ENCODE measurements around the gene REXO1. TPM values are rescaled to one million over a fixed set of nuclear protein-coding genes. Genes with fewer than 3 reads are reported as not detected.

The REXO1 gene
- total and polyA plus RNA-seq, 2 donors (not counting 1 experiment from before 2014, with no cell fraction given) = 72.6 to 898 TPM

- Histone ChIP-seq H3K79me2 (ENCODE audit: control insufficient read depth, insufficient read depth, low read length) (no peaks in the 10 kb centered on the region), H3K9me3 (ENCODE audit: control extremely low read depth in 1 of 3, control insufficient read depth in 2 of 3, insufficient read depth in 1 of 3, low read length in 2 of 3) (peaks cover 0 to 8% (median 0%) of the 10 kb centered on the region in 3 donors), H3K27me3 (replicated peaks in 1 of 4; ENCODE audit: control extremely low read depth in 1 of 4, control insufficient read depth in 3 of 4, insufficient read depth in 4 of 4, low read length in 3 of 4) (peaks cover 0 to 32% (median 2%) of the 10 kb centered on the region in 4 experiments), H2AFZ (ENCODE audit: insufficient read depth, low read depth, low read length, poor library complexity, severe bottlenecking) (no peak overlapping the region), H3K4me1 (ENCODE audit: control insufficient read depth in 2 of 2, insufficient read depth in 2 of 2, low read length in 2 of 2) (peaks cover 0 to 3% of the 10 kb centered on the region in 2 donors), H3K4me2 (replicated peaks; ENCODE audit: low read depth, low read length, poor library complexity, severe bottlenecking) (no peak overlapping the region), H3K9ac (ENCODE audit: low read length) (no peak overlapping the region), H4K20me1 (ENCODE audit: control insufficient read depth, insufficient read depth, low read length, poor library complexity, severe bottlenecking) (no peaks in the 10 kb centered on the region), H3K36me3 (replicated peaks in 1 of 2; ENCODE audit: control extremely low read depth in 1 of 2, control insufficient read depth in 1 of 2, extremely low read depth in 1 of 2, insufficient read depth in 2 of 2, low read length in 1 of 2) (no peaks in the 10 kb centered on the region), H3K4me3 (ENCODE audit: control extremely low read depth in 1 of 5, extremely low read depth in 1 of 5, insufficient read depth in 1 of 5, low read depth in 2 of 5, low read length in 4 of 5) (no peak overlapping the region), H3K27ac (ENCODE audit: low read length in 2 of 2) (no peak overlapping the region)
- Mint-ChIP-seq H3K27me3 (peaks cover 8% of the 10 kb centered on the region), H3K4me1 (no peaks in the 10 kb centered on the region), H3K9me3 (ENCODE audit: insufficient read depth) (no peaks in the 10 kb centered on the region), H3K4me3 (no peak overlapping the region), H3K27ac (no peak overlapping the region)
- TF ChIP-seq EZH2 (IDR thresholded peaks at IDR 0.05; ENCODE audit: borderline replicate concordance, insufficient read depth, low read depth, low read length, poor library complexity, severe bottlenecking) (no peak), CTCF (IDR thresholded peaks at IDR 0.05) (no peak)
- ATAC-seq (ENCODE audit: low read depth) (no peak), DNase-seq (no peak)
- 42% methylated on average over 2 of the region's 7 CpGs for WGBS (ENCODE audit: insufficient coverage)
- CTCF ChIA-PET = interaction anchor here (0.6 kb wide), 1 partner anchor 63 kb away, joined by 3 read pairs; no protein-coding TSS in a partner anchor
- POLR2A ChIA-PET = no interaction called here
- intact Hi-C loops (cut with micrococcal nuclease) = no loop called here
Measured at GRCh38 chr19:1790054-1790792, 58.1 kb downstream of the REXO1 start.
